Stimulated activated CD8-positive, alpha-beta memory T cell treated with anti-CD3 and anti-CD28 coated beads, Interleukin-7, amount 100 ng/mL, for 4 hours (primary cell): Measurements from ENCODE around the gene CST8.

Source experiments
- DNase-seq, 2 donors: peaks; one replicate each; pipeline ENCODE4 v3.0.0-alpha.2; 2020; ENCODE audit warnings: low read depth in 2 of 2

Gene CST8

DNA sequence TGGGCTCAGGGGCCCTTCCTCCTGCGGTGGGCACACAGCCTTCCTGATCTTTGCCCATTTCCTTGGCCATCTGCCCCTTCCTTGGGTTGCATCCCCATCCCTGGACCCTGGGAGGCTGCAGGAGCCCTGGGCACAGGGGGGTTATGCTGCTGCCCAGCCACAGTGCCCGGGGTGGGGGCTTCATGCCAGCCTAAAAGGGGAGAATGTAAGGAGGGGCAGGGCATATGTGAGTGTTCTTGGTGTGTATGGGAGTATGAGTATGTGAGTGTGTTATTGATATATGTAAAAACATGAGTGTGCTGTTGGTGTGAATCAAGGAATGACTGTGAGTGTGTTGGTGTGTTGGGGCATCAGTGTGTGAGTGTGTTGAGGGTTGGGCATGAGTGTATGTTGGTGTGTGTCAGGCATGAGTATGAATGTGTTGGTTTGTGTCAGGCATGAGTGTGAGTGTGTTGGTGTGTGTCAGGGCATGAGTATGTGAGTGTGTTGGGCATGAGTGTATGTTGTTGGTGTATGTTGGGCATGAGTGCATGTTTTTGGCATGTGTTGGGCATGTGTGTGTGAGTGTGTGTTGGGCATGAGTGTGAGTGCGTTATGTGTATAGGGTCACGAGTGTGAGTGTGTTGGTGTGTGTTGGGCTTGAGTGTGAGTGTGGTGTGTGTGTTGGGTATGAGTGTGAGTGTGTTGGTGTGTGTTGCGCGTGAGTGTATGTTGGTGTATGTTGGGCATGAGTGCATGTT, 14.7 kb upstream of the CST8 start:
- DNase-seq, result no peak

- DNase-seq, result no peak
Observed at GRCh38 chr20:23477223-23477622, 13.7 kb upstream of the CST8 start.

GRCh38 chr20:23479043-23479442, 11.9 kb upstream of the CST8 start:
- no peak for DNase-seq

DNA sequence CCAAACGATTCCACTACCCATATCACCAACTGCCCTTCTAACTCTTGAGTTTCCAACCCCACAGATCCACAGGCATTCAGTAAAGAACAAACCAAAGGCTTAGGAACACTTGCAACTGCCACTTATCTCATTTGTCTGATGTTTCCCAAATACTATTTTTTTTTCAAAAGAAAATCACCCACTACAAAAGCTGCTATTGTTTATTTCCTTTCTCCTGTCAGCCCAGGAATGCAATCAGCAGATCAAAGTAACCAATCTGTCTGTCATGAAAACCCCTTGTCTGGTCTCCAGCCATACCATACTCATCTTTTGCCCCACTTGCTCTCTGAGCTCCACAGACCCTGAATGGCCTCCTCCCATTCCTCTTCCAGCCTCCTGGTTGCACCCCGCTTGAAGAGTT, 8.8 kb upstream of the CST8 start:
- DNase-seq, result no peak

- DNase-seq, result no peak
Observed at GRCh38 chr20:23484081-23484480, 6.8 kb upstream of the CST8 start.

- DNase-seq, result no peak
Observed at GRCh38 chr20:23488470-23488869, 2.4 kb upstream of the CST8 start.

DNA sequence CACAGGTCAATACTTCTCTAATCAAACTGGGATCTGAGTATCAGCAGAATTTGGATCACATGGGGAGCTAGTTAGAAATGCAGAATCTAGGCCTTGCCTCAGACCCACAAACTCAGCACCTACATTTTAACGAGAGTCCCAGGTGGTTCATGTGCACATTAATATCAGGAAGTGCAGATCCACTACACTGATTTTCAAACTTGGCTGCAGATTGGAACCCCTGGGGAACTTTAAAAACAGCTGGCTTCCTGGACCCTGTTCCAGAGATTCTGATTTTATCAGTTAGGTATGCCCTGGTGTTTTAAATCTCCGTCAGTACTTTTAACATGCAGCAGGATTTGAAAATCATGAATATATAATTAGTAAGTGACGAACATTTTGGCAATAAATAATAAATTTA, 1.9 kb upstream of the CST8 start:
- no peak for DNase-seq

GRCh38 chr20:23492292-23492691, 1.4 kb downstream of the CST8 start:
- no peak for DNase-seq

DNA sequence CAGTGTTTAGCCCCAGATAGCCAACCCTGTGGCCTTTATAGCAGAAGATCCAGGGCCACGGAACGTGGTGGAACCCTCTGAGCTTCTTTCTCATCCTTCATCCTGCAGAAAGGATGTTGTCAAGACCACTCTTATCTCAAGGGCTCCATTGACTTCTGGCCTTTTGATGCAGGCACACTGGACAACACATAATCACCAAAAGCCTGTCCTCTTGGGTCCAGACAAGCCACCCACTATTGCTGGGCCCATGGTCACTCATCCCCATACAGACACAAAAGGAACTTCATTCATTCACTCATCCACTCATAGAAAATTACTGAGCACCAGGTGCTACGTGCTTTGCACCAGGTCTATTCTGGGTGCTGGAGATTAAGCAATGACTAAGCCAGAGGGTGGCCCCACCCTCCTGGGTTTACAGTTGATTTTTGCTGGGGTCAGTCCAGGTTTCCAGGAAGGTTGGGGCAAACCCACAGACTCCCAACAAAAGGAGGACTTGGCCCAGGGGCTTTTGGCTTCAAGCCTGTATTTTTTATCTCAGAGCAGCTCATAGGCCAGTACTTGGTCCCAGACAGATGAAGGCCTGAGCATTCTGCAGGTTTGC, 2.4 kb downstream of the CST8 start:
- no peak for DNase-seq

DNA sequence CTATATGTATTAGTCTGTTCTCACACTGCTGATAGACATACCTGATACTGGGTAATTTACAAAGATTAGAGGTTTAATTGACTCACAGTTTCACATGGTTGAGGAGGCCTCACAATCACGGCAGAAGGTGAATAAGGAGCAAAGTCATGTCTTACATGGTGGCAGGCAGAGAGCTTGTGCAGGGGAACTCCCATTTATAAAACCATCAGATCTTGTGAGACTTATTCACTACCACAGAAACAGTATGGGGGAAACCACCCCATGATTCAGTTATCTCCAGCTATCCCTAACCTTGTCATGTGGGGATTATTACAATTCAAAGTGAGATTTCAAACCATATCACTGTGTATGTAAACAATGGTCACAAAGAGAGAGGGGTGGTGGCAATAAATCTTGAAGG, 6.6 kb downstream of the CST8 start:
- no peak for DNase-seq

DNA sequence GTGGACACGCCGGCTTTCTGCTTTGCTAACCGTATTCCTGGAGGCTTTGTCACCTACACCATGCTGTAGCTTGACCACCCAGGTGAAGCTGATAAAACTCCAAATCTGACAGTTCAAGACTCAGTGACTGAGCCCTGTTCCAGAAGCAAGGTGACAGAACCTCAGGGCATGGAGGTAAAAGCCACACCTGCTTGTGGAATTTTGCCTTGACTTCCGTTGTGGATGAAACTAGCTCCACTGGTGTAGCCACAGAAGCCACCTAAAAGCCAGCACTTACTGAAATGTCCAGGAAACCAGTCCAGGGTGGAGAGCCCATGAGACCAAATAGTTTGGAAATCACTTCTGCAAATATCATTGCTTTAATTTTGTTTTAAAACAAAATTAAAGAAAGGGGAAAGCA, 11.0 kb downstream of the CST8 start:
- DNase-seq, result no peak

DNA sequence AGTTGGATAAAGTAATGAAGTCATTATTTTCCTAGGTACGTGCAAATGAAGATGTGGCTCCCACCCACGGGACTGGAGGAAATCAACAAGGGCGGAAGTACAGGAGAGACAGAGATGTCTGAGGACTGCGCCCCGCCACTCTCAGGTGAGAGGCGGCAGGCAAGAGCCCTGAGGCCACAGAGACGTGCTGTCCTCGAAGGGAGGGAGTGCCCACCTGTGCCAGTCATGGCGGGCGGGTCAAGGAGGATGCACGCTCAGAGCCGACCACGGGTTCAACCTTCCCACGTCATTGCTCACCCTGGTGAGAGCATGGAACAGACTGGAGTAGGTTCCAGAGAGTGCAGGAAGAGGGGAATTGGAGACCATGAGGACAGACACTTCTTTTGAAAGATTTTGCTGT, 12.7 kb downstream of the CST8 start:
- DNase-seq, result no peak

DNA sequence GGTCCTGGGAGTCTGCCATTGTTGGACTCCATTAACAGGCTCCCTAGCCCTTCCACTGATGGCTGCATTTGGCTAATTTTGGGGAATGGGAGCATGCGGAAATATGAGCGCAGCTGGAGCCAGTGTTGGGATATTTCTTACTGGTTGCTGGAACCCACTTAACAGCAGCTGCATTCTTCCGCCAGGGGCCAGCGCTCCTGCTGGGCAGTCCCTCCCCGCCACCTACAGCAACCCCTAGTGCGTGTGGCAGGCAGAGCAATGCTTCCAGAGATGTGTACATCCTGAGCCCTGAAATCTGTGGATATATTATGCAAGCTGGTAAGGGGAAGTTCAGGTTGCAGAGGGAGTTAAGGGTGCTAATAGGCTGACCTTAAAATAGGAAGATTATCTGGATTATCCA, 16.4 kb downstream of the CST8 start:
- no peak for DNase-seq

- no peak for DNase-seq
Observed at GRCh38 chr20:23508449-23509229, 17.7 kb downstream of the CST8 start.

DNA sequence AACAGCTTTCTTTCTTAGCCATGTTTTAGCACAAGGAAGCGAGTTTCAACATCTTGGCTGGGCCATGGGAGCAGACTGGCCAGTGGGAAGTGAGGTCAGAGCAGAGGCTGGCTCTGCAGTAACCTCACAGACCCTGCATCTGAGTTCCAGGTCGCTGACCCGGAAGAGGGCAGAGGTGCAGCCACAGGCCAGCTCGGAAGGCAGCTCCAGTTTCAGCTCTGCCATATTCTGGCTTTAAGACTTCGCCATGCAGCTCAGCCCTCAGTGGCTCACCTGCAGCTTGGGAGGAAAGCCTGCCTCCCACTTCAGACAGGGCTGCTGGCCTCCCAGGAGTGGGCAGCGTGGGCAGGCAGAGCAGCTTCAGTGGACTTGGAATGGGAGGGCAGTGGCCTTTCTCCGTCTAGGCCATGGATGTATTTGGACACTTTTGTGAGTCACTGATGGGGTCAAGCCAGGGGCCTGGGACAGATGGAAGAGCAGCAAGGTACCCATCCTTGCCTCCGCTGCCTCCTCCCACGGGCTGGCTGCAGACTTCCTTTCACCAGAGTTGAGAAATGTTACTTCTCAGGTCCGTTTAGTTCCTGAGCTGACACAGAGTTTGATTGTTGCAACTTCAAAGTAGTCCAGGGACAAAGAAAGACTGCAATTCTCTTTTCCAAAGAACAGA, 18.5 kb downstream of the CST8 start:
- DNase-seq, result no peak

GRCh38 chr20:23510000-23510590, 19.2 kb downstream of the CST8 start:
- DNase-seq, result no peak

GRCh38 chr20:23513164-23513563, 22.2 kb downstream of the CST8 start:
- no peak for DNase-seq

- DNase-seq, result no peak
Observed at GRCh38 chr20:23514848-23515247, 23.9 kb downstream of the CST8 start.

- no peak for DNase-seq
Observed at GRCh38 chr20:23515250-23515939, 24.5 kb downstream of the CST8 start.

GRCh38 chr20:23517719-23518118, 26.8 kb downstream of the CST8 start:
- no peak for DNase-seq

GRCh38 chr20:23519556-23519955, 28.6 kb downstream of the CST8 start:
- no peak for DNase-seq
